GM18526 (cell line): Measurements from ENCODE around the gene IRGQ.

ENCODE experiments used
- POLR2A ChIP-seq: IDR thresholded peaks from 3 replicates; pipeline ENCODE4 v1.6.1; 2011; ENCODE audit not compliant: insufficient read length; ENCODE audit errors: extremely low read depth

The IRGQ gene

GRCh38 chr19:43572171-43572588 is 23.8 kb downstream of the IRGQ start:
- TF ChIP-seq POLR2A = no peak

- TF ChIP-seq POLR2A = no peak
These were observed 25.7 kb downstream of the IRGQ start for GRCh38 chr19:43570174-43570791.

- no peak for TF ChIP-seq POLR2A
These were observed 26.3 kb downstream of the IRGQ start for GRCh38 chr19:43569657-43570056.

- TF ChIP-seq POLR2A = no peak
These were observed 31.1 kb downstream of the IRGQ start for GRCh38 chr19:43564800-43565199.

- TF ChIP-seq POLR2A = no peak
These were observed 32.0 kb downstream of the IRGQ start for GRCh38 chr19:43563816-43564457.

GRCh38 chr19:43562698-43563241 is 33.2 kb downstream of the IRGQ start:
- TF ChIP-seq POLR2A = no peak

- no peak for TF ChIP-seq POLR2A
These were observed 33.7 kb downstream of the IRGQ start for GRCh38 chr19:43562226-43562697.

GRCh38 chr19:43561139-43561970 is 34.6 kb downstream of the IRGQ start:
- no peak for TF ChIP-seq POLR2A

GRCh38 chr19:43560687-43561086 is 35.2 kb downstream of the IRGQ start:
- no peak for TF ChIP-seq POLR2A

- no peak for TF ChIP-seq POLR2A
These were observed 40.7 kb downstream of the IRGQ start for GRCh38 chr19:43555185-43555770.

GRCh38 chr19:43554317-43554895 is 41.5 kb downstream of the IRGQ start:
- TF ChIP-seq POLR2A = no peak

GRCh38 chr19:43553656-43554055 is 42.3 kb downstream of the IRGQ start:
- TF ChIP-seq POLR2A = no peak

GRCh38 chr19:43552616-43553015 is 43.3 kb downstream of the IRGQ start:
- no peak for TF ChIP-seq POLR2A

GRCh38 chr19:43552198-43552450 is 43.8 kb downstream of the IRGQ start:
- no peak for TF ChIP-seq POLR2A
